Measurements from ENCODE around the gene KCNH3. TPM values are rescaled to one million over a fixed set of nuclear protein-coding genes. Genes with fewer than 3 reads are reported as not detected.
A peak's percentile ranks its signal among the peaks of the same experiment; 100 is the strongest.

The KCNH3 gene
- total RNA-seq, 1 donor from 2014 or later: 0.72 TPM

- no peak for TF ChIP-seq CTCF (conservative IDR thresholded peaks at IDR 0.05)
- H3K27ac Mint-ChIP-seq: no peak overlapping the region
- DNase-seq (ENCODE audit: extremely low spot score, unreplicated experiment): no peak
- H3K9me3 Mint-ChIP-seq: no peaks in the 10 kb centered on the region
- no peaks in the 10 kb centered on the region for H3K27me3 Mint-ChIP-seq
- H3K4me3 Mint-ChIP-seq: no peak overlapping the region
- peaks cover 4% of the 10 kb centered on the region for H3K4me1 Mint-ChIP-seq (ENCODE audit: unreplicated experiment)
- peaks cover 13% of the 10 kb centered on the region for H3K36me3 Mint-ChIP-seq
Measured at GRCh38 chr12:49493900-49494299, 44.9 kb upstream of the KCNH3 start.

GRCh38 chr12:49496417-49497360 is 42.1 kb upstream of the KCNH3 start:
- Mint-ChIP-seq H3K36me3 (peaks cover 24% of the 10 kb centered on the region), H3K27ac (peak overlapping the region; percentile 19), H3K4me1 (ENCODE audit: unreplicated experiment) (no peaks in the 10 kb centered on the region), H3K27me3 (no peaks in the 10 kb centered on the region), H3K9me3 (no peaks in the 10 kb centered on the region), H3K4me3 (no peak overlapping the region)
- no peak for DNase-seq (ENCODE audit: extremely low spot score, unreplicated experiment)
- TF ChIP-seq CTCF (conservative IDR thresholded peaks at IDR 0.05): no peak

- TF ChIP-seq CTCF (conservative IDR thresholded peaks at IDR 0.05): no peak
- DNase-seq (ENCODE audit: extremely low spot score, unreplicated experiment): no peak
- H3K4me3 Mint-ChIP-seq: no peak overlapping the region
- no peak overlapping the region for H3K27ac Mint-ChIP-seq
- H3K36me3 Mint-ChIP-seq: peaks cover 30% of the 10 kb centered on the region
- H3K9me3 Mint-ChIP-seq: no peaks in the 10 kb centered on the region
- no peaks in the 10 kb centered on the region for H3K27me3 Mint-ChIP-seq
- H3K4me1 Mint-ChIP-seq (ENCODE audit: unreplicated experiment): no peaks in the 10 kb centered on the region
Measured at GRCh38 chr12:49501895-49502294, 36.9 kb upstream of the KCNH3 start.

- Mint-ChIP-seq H3K27me3 (no peaks in the 10 kb centered on the region), H3K4me3 (no peak overlapping the region), H3K4me1 (ENCODE audit: unreplicated experiment) (no peaks in the 10 kb centered on the region), H3K36me3 (peaks cover 28% of the 10 kb centered on the region), H3K9me3 (no peaks in the 10 kb centered on the region), H3K27ac (no peak overlapping the region)
- TF ChIP-seq CTCF (conservative IDR thresholded peaks at IDR 0.05): no peak
- DNase-seq (ENCODE audit: extremely low spot score, unreplicated experiment): no peak
Measured at GRCh38 chr12:49502590-49502989, 36.2 kb upstream of the KCNH3 start.

- Mint-ChIP-seq H3K9me3 (no peaks in the 10 kb centered on the region), H3K4me1 (ENCODE audit: unreplicated experiment) (no peaks in the 10 kb centered on the region), H3K27ac (no peak overlapping the region), H3K36me3 (peaks cover 26% of the 10 kb centered on the region), H3K4me3 (no peak overlapping the region), H3K27me3 (no peaks in the 10 kb centered on the region)
- DNase-seq (ENCODE audit: extremely low spot score, unreplicated experiment): no peak
- TF ChIP-seq CTCF (conservative IDR thresholded peaks at IDR 0.05): no peak
Measured at GRCh38 chr12:49503674-49504180, 35.1 kb upstream of the KCNH3 start.
